Esophagus muscularis mucosa (tissue), 4 donors: ENCODE results near the gene TAL1.

Experiments used
- EP300 ChIP-seq: sonication (generic); formaldehyde crosslinking; IDR thresholded peaks from one replicate; pipeline ENCODE4 v1.6.1; 2017; ENCODE audit warnings: antibody characterized with exemption
- POLR2A ChIP-seq: fragments of 450-650 bp; IDR thresholded peaks from one replicate; pipeline ENCODE4 v1.6.1; 2017; ENCODE audit warnings: antibody characterized with exemption, moderate library complexity, mild to moderate bottlenecking, low read depth
- POLR2AphosphoS5 ChIP-seq, 2 donors: sonication (generic); formaldehyde crosslinking; IDR thresholded peaks; one replicate each; pipeline ENCODE4 v1.6.1; 2017; ENCODE audit warnings: antibody characterized with exemption in 2 of 2
- TF ChIP-seq, protein P1 (sequence below), 3 experiments: fragments of 200-600 bp in 2 of 3; fragments of 450-650 bp in 1 of 3; sonication (generic) in 2 of 3; IDR thresholded peaks; one replicate each; pipeline ENCODE4 v1.5.1; 2017 to 2019; ENCODE audit warnings: antibody characterized with exemption in 3 of 3, mild to moderate bottlenecking in 2 of 3, moderate library complexity in 1 of 3

DNA sequence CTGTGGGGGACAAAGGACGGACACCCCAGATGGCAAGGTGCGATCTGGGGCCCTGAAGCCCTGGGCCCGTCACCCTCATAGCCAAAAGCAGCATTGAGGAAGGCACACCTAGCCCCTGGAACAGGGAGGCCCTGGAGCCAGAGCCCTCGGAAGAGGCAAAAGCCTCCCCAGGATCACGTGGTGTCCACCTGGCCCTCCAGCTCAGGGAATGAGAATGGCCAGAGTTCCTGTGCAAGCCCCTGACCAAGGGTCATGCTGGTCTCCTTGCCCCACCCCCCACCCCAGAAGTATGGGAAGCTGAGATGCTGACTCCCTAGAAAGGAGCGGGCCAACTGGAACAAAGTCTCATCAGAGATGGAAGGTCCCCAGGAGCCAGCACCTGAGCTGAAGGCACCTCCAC, 41.2 kb downstream of the TAL1 start:
- TF ChIP-seq POLR2AphosphoS5 (IDR thresholded peaks at IDR 0.05): no peak
- TF ChIP-seq, protein P1, sequence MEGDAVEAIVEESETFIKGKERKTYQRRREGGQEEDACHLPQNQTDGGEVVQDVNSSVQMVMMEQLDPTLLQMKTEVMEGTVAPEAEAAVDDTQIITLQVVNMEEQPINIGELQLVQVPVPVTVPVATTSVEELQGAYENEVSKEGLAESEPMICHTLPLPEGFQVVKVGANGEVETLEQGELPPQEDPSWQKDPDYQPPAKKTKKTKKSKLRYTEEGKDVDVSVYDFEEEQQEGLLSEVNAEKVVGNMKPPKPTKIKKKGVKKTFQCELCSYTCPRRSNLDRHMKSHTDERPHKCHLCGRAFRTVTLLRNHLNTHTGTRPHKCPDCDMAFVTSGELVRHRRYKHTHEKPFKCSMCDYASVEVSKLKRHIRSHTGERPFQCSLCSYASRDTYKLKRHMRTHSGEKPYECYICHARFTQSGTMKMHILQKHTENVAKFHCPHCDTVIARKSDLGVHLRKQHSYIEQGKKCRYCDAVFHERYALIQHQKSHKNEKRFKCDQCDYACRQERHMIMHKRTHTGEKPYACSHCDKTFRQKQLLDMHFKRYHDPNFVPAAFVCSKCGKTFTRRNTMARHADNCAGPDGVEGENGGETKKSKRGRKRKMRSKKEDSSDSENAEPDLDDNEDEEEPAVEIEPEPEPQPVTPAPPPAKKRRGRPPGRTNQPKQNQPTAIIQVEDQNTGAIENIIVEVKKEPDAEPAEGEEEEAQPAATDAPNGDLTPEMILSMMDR (IDR thresholded peaks at IDR 0.05): no peak
- TF ChIP-seq POLR2A: no peak
- no peak for TF ChIP-seq EP300
